GM20000 (cell line): ENCODE data around the gene EDAR.

Experiments
- DNase-seq: peaks from one replicate; pipeline ENCODE4 v3.0.0; 2012; ENCODE audit warnings: low spot score
- CTCF ChIP-seq: IDR thresholded peaks from 2 replicates; pipeline ENCODE4 v1.5.1; 2012; ENCODE audit warnings: mild to moderate bottlenecking, control low read depth; ENCODE audit errors: extremely low read depth, missing control alignments

Gene EDAR

DNA sequence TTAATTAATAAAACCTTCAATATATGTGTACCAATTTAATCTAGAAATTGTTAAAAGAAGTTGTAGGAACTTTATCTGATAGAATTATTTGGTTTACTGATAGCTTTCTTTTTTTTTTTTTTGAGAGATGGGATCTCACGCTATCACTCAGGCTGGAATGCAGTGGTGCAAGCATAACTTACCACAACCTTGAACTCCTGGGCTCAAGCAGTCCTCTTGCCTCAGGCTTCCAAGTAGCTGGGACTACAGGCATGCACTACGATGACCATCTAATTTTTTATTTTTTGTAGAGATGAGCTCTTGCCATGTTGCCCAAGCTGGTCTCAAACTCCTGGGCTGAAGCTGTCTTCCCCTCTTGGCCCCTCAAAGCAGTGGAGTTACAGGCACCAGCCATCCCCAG, 135.6 kb downstream of the EDAR start:
- no peak for TF ChIP-seq CTCF
- no peak for DNase-seq

- no peak for TF ChIP-seq CTCF
- DNase-seq = no peak
Measured at GRCh38 chr2:108852375-108852774, 136.6 kb downstream of the EDAR start.

DNA sequence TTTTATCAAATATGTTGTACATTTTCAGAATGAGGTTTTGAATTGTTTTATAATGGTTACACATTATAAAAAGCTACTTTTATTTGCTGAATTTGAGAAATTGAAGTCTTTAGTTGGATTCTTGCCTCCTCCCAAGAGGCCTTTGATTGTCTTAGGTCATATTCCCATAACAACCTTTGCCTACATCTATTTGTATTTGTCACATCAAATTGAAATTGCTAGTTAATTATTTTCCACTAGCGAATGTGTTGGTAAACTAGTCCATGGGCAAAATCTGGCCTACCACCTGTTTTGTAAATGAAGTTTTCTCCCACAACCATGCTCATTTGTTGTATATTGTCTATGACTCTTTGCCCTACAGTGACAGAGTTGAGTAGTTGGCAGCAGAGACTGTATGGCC, 142.0 kb downstream of the EDAR start:
- no peak for TF ChIP-seq CTCF
- no peak for DNase-seq

DNA sequence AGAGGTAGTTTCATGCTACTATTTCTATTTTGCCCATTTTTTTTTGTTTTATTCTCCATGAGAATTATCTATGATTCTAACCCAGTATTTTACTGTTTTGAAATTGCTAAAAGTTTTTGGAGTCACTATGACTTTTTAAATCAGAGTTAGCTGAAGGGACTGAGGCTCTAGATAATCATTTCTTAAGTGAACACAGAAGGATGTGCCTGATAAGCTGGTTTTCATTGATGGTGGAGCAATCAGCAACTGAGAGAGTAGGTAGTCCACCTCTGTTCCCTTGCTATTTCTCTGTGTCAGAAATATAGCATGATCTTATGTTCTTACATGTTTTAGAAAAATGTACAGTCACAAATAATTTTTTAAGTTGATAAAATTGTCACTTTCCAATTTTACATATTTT, 143.1 kb downstream of the EDAR start:
- no peak for TF ChIP-seq CTCF
- DNase-seq = no peak
